H9 (cell line): ENCODE measurements around the gene NEB. TPM values are rescaled to one million over a fixed set of nuclear protein-coding genes. Genes with fewer than 3 reads are reported as not detected.

ENCODE experiments used
- DNase-seq: peaks from one replicate; pipeline ENCODE4 v3.0.0-alpha.2; 2017
- H2AFZ ChIP-seq: one replicate; pipeline ENCODE4 v1.6.1; 2013; ENCODE audit warnings: mild to moderate bottlenecking, low read length, control low read depth, moderate library complexity
- H2AK5ac ChIP-seq: 2 replicates; pipeline ENCODE4 v1.6.1; 2013; ENCODE audit warnings: low read length, control low read depth, mixed read lengths; ENCODE audit not compliant: insufficient read length
- H2BK120ac ChIP-seq: one replicate; pipeline ENCODE4 v1.6.1; 2013; ENCODE audit warnings: low read depth, mild to moderate bottlenecking, low read length, control low read depth, inconsistent platforms; ENCODE audit not compliant: poor library complexity, severe bottlenecking
- H2BK12ac ChIP-seq: 2 replicates; pipeline ENCODE4 v1.6.1; 2013; ENCODE audit warnings: low read length, control low read depth, mixed read lengths, low read depth; ENCODE audit not compliant: insufficient read length
- H2BK15ac ChIP-seq: 2 replicates; pipeline ENCODE4 v1.6.1; 2013; ENCODE audit warnings: low read depth, low read length, control low read depth
- H2BK20ac ChIP-seq: one replicate; pipeline ENCODE4 v1.6.1; 2013; ENCODE audit warnings: low read depth, mild to moderate bottlenecking, low read length, control low read depth, inconsistent platforms; ENCODE audit not compliant: poor library complexity, severe bottlenecking
- H2BK5ac ChIP-seq: 2 replicates; pipeline ENCODE4 v1.6.1; 2013; ENCODE audit warnings: low read length, control low read depth, mixed read lengths; ENCODE audit not compliant: insufficient read length
- H3K14ac ChIP-seq: 2 replicates; pipeline ENCODE4 v1.6.1; 2013; ENCODE audit warnings: low read length, control low read depth; ENCODE audit not compliant: insufficient read depth
- H3K18ac ChIP-seq: 2 replicates; pipeline ENCODE4 v1.6.1; 2013; ENCODE audit warnings: low read depth, mild to moderate bottlenecking, mixed read lengths, low read length, control low read depth; ENCODE audit not compliant: insufficient read length
- H3K23ac ChIP-seq: 2 replicates; pipeline ENCODE4 v1.6.1; 2013; ENCODE audit warnings: low read length, control low read depth, mixed read lengths, low read depth; ENCODE audit not compliant: insufficient read length
- H3K23me2 ChIP-seq: 2 replicates; pipeline ENCODE4 v1.6.1; 2013; ENCODE audit warnings: low read depth, mild to moderate bottlenecking, mixed read lengths, low read length, control low read depth; ENCODE audit not compliant: insufficient read length, poor library complexity, severe bottlenecking
- H3K27ac ChIP-seq: 2 replicates; pipeline ENCODE4 v1.5.1; 2013; ENCODE audit warnings: low read length, control low read depth, mixed read lengths, low read depth; ENCODE audit not compliant: insufficient read length
- H3K27me3 ChIP-seq: 2 replicates; pipeline ENCODE4 v1.6.1; 2013; ENCODE audit warnings: low read length, control low read depth, inconsistent platforms; ENCODE audit not compliant: insufficient read depth
- H3K4ac ChIP-seq: 2 replicates; pipeline ENCODE4 v1.6.1; 2013; ENCODE audit warnings: low read depth, mild to moderate bottlenecking, control low read depth, inconsistent platforms, low read length, moderate library complexity
- H3K4me1 ChIP-seq: 2 replicates; pipeline ENCODE4 v1.6.1; 2013; ENCODE audit warnings: low read length, control low read depth, inconsistent platforms; ENCODE audit not compliant: insufficient read depth
- H3K4me2 ChIP-seq: 2 replicates; pipeline ENCODE4 v1.6.1; 2013; ENCODE audit warnings: low read length, control low read depth, mixed read lengths; ENCODE audit not compliant: insufficient read length, insufficient read depth
- H3K56ac ChIP-seq: 2 replicates; pipeline ENCODE4 v1.6.1; 2013; ENCODE audit warnings: low read depth, mild to moderate bottlenecking, mixed read lengths, low read length, control low read depth; ENCODE audit not compliant: insufficient read length
- H3K79me1 ChIP-seq: 2 replicates; pipeline ENCODE4 v1.6.1; 2013; ENCODE audit warnings: low read depth, mild to moderate bottlenecking, moderate library complexity, low read length, control low read depth, inconsistent platforms; ENCODE audit not compliant: insufficient read depth, poor library complexity, severe bottlenecking
- H3K79me2 ChIP-seq: 2 replicates; pipeline ENCODE4 v1.6.1; 2013; ENCODE audit warnings: low read length, control low read depth, inconsistent platforms; ENCODE audit not compliant: insufficient read depth
- H3K9ac ChIP-seq: 2 replicates; pipeline ENCODE4 v1.6.1; 2013; ENCODE audit warnings: low read length, control low read depth, mixed read lengths; ENCODE audit not compliant: insufficient read length; ENCODE audit errors: extremely low read depth
- H3K9me3 ChIP-seq: one replicate; pipeline ENCODE4 v1.6.1; 2013; ENCODE audit warnings: low read depth, low read length, inconsistent platforms; ENCODE audit not compliant: control insufficient read depth
- H3T11ph ChIP-seq: one replicate; pipeline ENCODE4 v1.6.1; 2013; ENCODE audit warnings: mild to moderate bottlenecking, low read length, control low read depth, inconsistent platforms
- H4K20me1 ChIP-seq: one replicate; pipeline ENCODE4 v1.6.1; 2013; ENCODE audit not compliant: control insufficient read depth, insufficient read length, insufficient read depth
- H4K5ac ChIP-seq: 2 replicates; pipeline ENCODE4 v1.6.1; 2013; ENCODE audit warnings: low read depth, mild to moderate bottlenecking, mixed read lengths, low read length, control low read depth; ENCODE audit not compliant: insufficient read length
- H4K8ac ChIP-seq: replicated peaks from 2 replicates; pipeline ENCODE4 v1.6.1; 2013; ENCODE audit warnings: low read length, control low read depth, mixed read lengths, low read depth; ENCODE audit not compliant: insufficient read length
- H4K91ac ChIP-seq: 2 replicates; pipeline ENCODE4 v1.6.1; 2013; ENCODE audit warnings: low read depth, mild to moderate bottlenecking, moderate library complexity, mixed read lengths, low read length, control low read depth; ENCODE audit not compliant: insufficient read length
- H3K27ac Mint-ChIP-seq, 3 experiments: 2 replicates in 2 of 3; 3 replicates in 1 of 3; pipeline ENCODE4 v1.8.0; 2020 to 2021; ENCODE audit warnings: mixed read lengths in 3 of 3, mild to moderate bottlenecking in 1 of 3, moderate library complexity in 1 of 3
- H3K27me3 Mint-ChIP-seq: 2 replicates; pipeline ENCODE4 v1.8.0; 2021; ENCODE audit warnings: low read depth, mild to moderate bottlenecking, moderate library complexity, mixed read lengths
- H3K36me3 Mint-ChIP-seq, 3 experiments: 2 replicates in 2 of 3; 3 replicates in 1 of 3; pipeline ENCODE4 v1.8.0; 2020 to 2021; ENCODE audit warnings: low read depth in 3 of 3, mixed read lengths in 3 of 3; ENCODE audit not compliant: insufficient read depth in 1 of 3
- H3K4me1 Mint-ChIP-seq, 2 experiments: 2 replicates each; pipeline ENCODE4 v1.8.0; 2020; ENCODE audit warnings: mixed read lengths in 2 of 2
- H3K4me3 Mint-ChIP-seq, 2 experiments: 2 replicates in 1 of 2; 3 replicates in 1 of 2; pipeline ENCODE4 v1.8.0; 2020 to 2021; ENCODE audit warnings: mild to moderate bottlenecking in 2 of 2, mixed read lengths in 2 of 2, moderate library complexity in 1 of 2
- H3K9me3 Mint-ChIP-seq, 2 experiments: 2 replicates in 1 of 2; 3 replicates in 1 of 2; pipeline ENCODE4 v1.8.0; 2020; ENCODE audit warnings: mild to moderate bottlenecking in 2 of 2, mixed read lengths in 2 of 2, moderate library complexity in 1 of 2
- total RNA-seq: library from RNA; stranded (reverse); gene quantifications from 2 replicates; pipeline ENCODE4 v1.2.1, GENCODE V29; 2021
- TF ChIP-seq, protein P1 (sequence below): fragments of 200-600 bp; sonication (generic); conservative IDR thresholded peaks from 3 replicates; pipeline ENCODE4 v1.8.0; 2021; ENCODE audit warnings: antibody characterized with exemption, mild to moderate bottlenecking

Gene NEB
- total RNA-seq, 1 experiment from 2014 or later = 0.98 TPM

DNA sequence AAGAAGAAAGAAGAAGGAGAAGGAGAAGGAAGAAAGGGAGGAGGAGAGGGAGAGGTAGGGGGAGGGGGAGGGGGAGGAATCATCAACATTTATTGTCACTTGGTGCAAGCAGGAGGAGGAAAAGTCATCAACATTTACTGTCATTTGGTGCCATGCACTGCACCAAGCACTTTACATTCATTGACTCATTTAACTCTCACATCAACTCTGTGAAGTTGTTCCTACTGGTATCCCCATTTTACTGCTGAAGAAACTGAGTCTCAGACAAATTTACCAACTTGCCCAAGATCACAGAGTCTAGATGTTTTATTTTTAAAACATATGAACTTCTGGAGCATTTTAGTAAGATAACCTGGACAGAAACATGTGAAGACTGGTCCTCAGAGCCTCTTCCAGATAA, 46.7 kb upstream of the NEB start:
- 0 out of 5 replicates have a peak, but pooled peaks cover 0 to 2% of the 10 kb centered on the region in 2 experiments for H3K9me3 Mint-ChIP-seq
- DNase-seq = no peak
- Histone ChIP-seq H3K18ac (no peak overlapping the region), H3K4ac (no peak overlapping the region), H2AK5ac (no peak overlapping the region), H3K14ac (no peak overlapping the region), H3K4me1 (no peaks in the 10 kb centered on the region), H3K9ac (no peak overlapping the region), H2AFZ (no peak overlapping the region), H2BK12ac (no peak overlapping the region), H4K20me1 (no peaks in the 10 kb centered on the region), H2BK20ac (no peak overlapping the region), H3T11ph (no peak overlapping the region), H2BK120ac (no peak overlapping the region), H3K56ac (no peak overlapping the region), H3K23me2 (no peaks in the 10 kb centered on the region), H3K79me1 (no peaks in the 10 kb centered on the region), H4K5ac (no peak overlapping the region), H3K27ac (no peak overlapping the region), H3K23ac (no peak overlapping the region), H3K9me3 (no peaks in the 10 kb centered on the region), H3K27me3 (no peaks in the 10 kb centered on the region), H3K4me2 (no peak overlapping the region), H2BK15ac (no peak overlapping the region), H4K8ac (no peak overlapping the region), H3K79me2 (no peaks in the 10 kb centered on the region), H4K91ac (no peak overlapping the region), H2BK5ac (no peak overlapping the region)
- H3K36me3 Mint-ChIP-seq = peaks cover 21 to 38% (median 28%) of the 10 kb centered on the region in 3 experiments; a peak in 6 of 7 replicates
- H3K4me3 Mint-ChIP-seq = no peak overlapping the region
- no peaks in the 10 kb centered on the region for H3K27me3 Mint-ChIP-seq
- H3K4me1 Mint-ChIP-seq = peaks cover 3 to 8% of the 10 kb centered on the region in 2 experiments; a peak in 2 of 4 replicates
- H3K27ac Mint-ChIP-seq = no peak overlapping the region
- TF ChIP-seq, protein P1, sequence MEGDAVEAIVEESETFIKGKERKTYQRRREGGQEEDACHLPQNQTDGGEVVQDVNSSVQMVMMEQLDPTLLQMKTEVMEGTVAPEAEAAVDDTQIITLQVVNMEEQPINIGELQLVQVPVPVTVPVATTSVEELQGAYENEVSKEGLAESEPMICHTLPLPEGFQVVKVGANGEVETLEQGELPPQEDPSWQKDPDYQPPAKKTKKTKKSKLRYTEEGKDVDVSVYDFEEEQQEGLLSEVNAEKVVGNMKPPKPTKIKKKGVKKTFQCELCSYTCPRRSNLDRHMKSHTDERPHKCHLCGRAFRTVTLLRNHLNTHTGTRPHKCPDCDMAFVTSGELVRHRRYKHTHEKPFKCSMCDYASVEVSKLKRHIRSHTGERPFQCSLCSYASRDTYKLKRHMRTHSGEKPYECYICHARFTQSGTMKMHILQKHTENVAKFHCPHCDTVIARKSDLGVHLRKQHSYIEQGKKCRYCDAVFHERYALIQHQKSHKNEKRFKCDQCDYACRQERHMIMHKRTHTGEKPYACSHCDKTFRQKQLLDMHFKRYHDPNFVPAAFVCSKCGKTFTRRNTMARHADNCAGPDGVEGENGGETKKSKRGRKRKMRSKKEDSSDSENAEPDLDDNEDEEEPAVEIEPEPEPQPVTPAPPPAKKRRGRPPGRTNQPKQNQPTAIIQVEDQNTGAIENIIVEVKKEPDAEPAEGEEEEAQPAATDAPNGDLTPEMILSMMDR = no peak
